Measurements from ENCODE around the gene OBSCN.

- no peak for TF ChIP-seq CTCF (conservative IDR thresholded peaks at IDR 0.05)
- no peak for TF ChIP-seq ZFX (IDR thresholded peaks at IDR 0.05)
Measured at GRCh38 chr1:228262475-228262874, 54.6 kb downstream of the OBSCN start.

Measured in C4-2B (cell line).